ENCODE data around the gene PCNX2.

PCNX2 gene

GRCh38 chr1:233097959-233098580, 197.5 kb downstream of the PCNX2 start:
- ChIA-PET POLR2A (no interaction called here), CTCF (no interaction called here)
- Histone ChIP-seq H3K4me1 (ENCODE audit: control insufficient read depth, insufficient read depth, low read length) (no peaks in the 10 kb centered on the region), H3K36me3 (ENCODE audit: control insufficient read depth in 2 of 2, insufficient read depth in 1 of 2, low read length in 2 of 2) (peaks cover 0 to 8% of the 10 kb centered on the region in 2 experiments; a peak in 1 of 3 replicates), H3K4me3 (ENCODE audit: low read depth, low read length) (no peak overlapping the region), H3K9me3 (ENCODE audit: control insufficient read depth, insufficient read depth, low read depth, low read length) (no peaks in the 10 kb centered on the region), H3K27ac (ENCODE audit: extremely low read depth, low read depth, low read length) (no peak overlapping the region)
- TF ChIP-seq ZNF560 (tag by site-specific recombination; IDR thresholded peaks at IDR 0.05; ENCODE audit: borderline replicate concordance) (no peak), ZSCAN4 (tag by site-specific recombination; IDR thresholded peaks at IDR 0.05) (no peak), ZNF654 (tag by site-specific recombination; IDR thresholded peaks at IDR 0.05; ENCODE audit: low read depth) (no peak), ZNF521 (tag by site-specific recombination; IDR thresholded peaks at IDR 0.05) (no peak), ZNF747 (tag by site-specific recombination; IDR thresholded peaks at IDR 0.05) (no peak), ZNF140 (tag by site-specific recombination; IDR thresholded peaks at IDR 0.05) (no peak), KLF8 (tag by site-specific recombination; IDR thresholded peaks at IDR 0.05) (no peak), ZNF670 (tag by site-specific recombination; IDR thresholded peaks at IDR 0.05; ENCODE audit: low read depth) (no peak), ZBTB17 (tag by site-specific recombination; IDR thresholded peaks at IDR 0.05) (no peak), SCRT1 (tag by site-specific recombination; IDR thresholded peaks at IDR 0.05; ENCODE audit: borderline replicate concordance) (no peak), KLF9 (tag by site-specific recombination; IDR thresholded peaks at IDR 0.05; ENCODE audit: low read depth) (no peak), ZNF530 (tag by site-specific recombination; IDR thresholded peaks at IDR 0.05; ENCODE audit: low read depth) (no peak), ZNF677 (tag by site-specific recombination; IDR thresholded peaks at IDR 0.05) (no peak), ZNF19 (tag by site-specific recombination; IDR thresholded peaks at IDR 0.05; ENCODE audit: low read depth) (no peak), SCRT2 (tag by site-specific recombination; IDR thresholded peaks at IDR 0.05) (no peak), ZNF585B (tag by site-specific recombination; IDR thresholded peaks at IDR 0.05) (no peak), ZNF280D (tag by site-specific recombination; IDR thresholded peaks at IDR 0.05) (no peak)
- TF ChIP-seq, protein P1, sequence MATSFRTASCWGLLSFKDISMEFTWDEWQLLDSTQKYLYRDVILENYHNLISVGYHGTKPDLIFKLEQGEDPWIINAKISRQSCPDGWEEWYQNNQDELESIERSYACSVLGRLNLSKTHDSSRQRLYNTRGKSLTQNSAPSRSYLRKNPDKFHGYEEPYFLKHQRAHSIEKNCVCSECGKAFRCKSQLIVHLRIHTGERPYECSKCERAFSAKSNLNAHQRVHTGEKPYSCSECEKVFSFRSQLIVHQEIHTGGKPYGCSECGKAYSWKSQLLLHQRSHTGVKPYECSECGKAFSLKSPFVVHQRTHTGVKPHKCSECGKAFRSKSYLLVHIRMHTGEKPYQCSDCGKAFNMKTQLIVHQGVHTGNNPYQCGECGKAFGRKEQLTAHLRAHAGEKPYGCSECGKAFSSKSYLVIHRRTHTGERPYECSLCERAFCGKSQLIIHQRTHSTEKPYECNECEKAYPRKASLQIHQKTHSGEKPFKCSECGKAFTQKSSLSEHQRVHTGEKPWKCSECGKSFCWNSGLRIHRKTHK (tag by site-specific recombination; IDR thresholded peaks at IDR 0.05): no peak
- TF ChIP-seq, protein P2, sequence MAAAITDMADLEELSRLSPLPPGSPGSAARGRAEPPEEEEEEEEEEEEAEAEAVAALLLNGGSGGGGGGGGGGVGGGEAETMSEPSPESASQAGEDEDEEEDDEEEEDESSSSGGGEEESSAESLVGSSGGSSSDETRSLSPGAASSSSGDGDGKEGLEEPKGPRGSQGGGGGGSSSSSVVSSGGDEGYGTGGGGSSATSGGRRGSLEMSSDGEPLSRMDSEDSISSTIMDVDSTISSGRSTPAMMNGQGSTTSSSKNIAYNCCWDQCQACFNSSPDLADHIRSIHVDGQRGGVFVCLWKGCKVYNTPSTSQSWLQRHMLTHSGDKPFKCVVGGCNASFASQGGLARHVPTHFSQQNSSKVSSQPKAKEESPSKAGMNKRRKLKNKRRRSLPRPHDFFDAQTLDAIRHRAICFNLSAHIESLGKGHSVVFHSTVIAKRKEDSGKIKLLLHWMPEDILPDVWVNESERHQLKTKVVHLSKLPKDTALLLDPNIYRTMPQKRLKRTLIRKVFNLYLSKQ (tag by site-specific recombination; IDR thresholded peaks at IDR 0.05; ENCODE audit: borderline replicate concordance): no peak
- TF ChIP-seq, protein P3, sequence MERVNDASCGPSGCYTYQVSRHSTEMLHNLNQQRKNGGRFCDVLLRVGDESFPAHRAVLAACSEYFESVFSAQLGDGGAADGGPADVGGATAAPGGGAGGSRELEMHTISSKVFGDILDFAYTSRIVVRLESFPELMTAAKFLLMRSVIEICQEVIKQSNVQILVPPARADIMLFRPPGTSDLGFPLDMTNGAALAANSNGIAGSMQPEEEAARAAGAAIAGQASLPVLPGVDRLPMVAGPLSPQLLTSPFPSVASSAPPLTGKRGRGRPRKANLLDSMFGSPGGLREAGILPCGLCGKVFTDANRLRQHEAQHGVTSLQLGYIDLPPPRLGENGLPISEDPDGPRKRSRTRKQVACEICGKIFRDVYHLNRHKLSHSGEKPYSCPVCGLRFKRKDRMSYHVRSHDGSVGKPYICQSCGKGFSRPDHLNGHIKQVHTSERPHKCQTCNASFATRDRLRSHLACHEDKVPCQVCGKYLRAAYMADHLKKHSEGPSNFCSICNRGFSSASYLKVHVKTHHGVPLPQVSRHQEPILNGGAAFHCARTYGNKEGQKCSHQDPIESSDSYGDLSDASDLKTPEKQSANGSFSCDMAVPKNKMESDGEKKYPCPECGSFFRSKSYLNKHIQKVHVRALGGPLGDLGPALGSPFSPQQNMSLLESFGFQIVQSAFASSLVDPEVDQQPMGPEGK (tag by site-specific recombination; IDR thresholded peaks at IDR 0.05): no peak
